Neural crest cell (in vitro differentiated cells): Measurements from ENCODE around the gene MTUS2. TPM values are rescaled to one million over a fixed set of nuclear protein-coding genes. Genes with fewer than 3 reads are reported as not detected.

ENCODE experiments used
- DNase-seq: peaks from one replicate; pipeline ENCODE4 v3.0.0; 2021; ENCODE audit warnings: low read depth, mixed read lengths, low spot score
- H3K27ac Mint-ChIP-seq: one replicate; pipeline ENCODE4 v1.8.0; 2021; ENCODE audit warnings: mild to moderate bottlenecking, mixed read lengths; ENCODE audit not compliant: unreplicated experiment
- H3K27me3 Mint-ChIP-seq: 2 replicates; pipeline ENCODE4 v1.8.0; 2021; ENCODE audit warnings: low read depth, mild to moderate bottlenecking, mixed read lengths
- H3K36me3 Mint-ChIP-seq: 2 replicates; pipeline ENCODE4 v1.8.0; 2021; ENCODE audit warnings: low read depth, mild to moderate bottlenecking, mixed read lengths
- H3K4me1 Mint-ChIP-seq: 2 replicates; pipeline ENCODE4 v1.8.0; 2021; ENCODE audit warnings: mixed read lengths
- H3K4me3 Mint-ChIP-seq: one replicate; pipeline ENCODE4 v1.8.0; 2021; ENCODE audit warnings: mild to moderate bottlenecking, mixed read lengths
- H3K9me3 Mint-ChIP-seq: 2 replicates; pipeline ENCODE4 v1.8.0; 2021; ENCODE audit warnings: mixed read lengths
- CTCF ChIP-seq: fragments of 200-600 bp; sonication (generic); conservative IDR thresholded peaks from 2 replicates; pipeline ENCODE4 v1.5.0; 2021; ENCODE audit warnings: antibody characterized with exemption, mild to moderate bottlenecking
- total RNA-seq: library from RNA; stranded (reverse); gene quantifications from 2 replicates; pipeline ENCODE4 v1.2.1, GENCODE V29; 2021

The MTUS2 gene
- total RNA-seq, 1 donor from 2014 or later: 0.91 TPM

GRCh38 chr13:29474991-29475390 is 654.9 kb downstream of the MTUS2 start:
- no peak for TF ChIP-seq CTCF
- Mint-ChIP-seq H3K27me3 (no peaks in the 10 kb centered on the region), H3K4me3 (no peak overlapping the region), H3K9me3 (no peaks in the 10 kb centered on the region), H3K36me3 (no peaks in the 10 kb centered on the region), H3K27ac (no peak overlapping the region), H3K4me1 (no peaks in the 10 kb centered on the region)
- DNase-seq: no peak

- no peak overlapping the region for H3K27ac Mint-ChIP-seq
- H3K36me3 Mint-ChIP-seq: no peaks in the 10 kb centered on the region
- DNase-seq: no peak
- H3K4me1 Mint-ChIP-seq: no peaks in the 10 kb centered on the region
- H3K9me3 Mint-ChIP-seq: no peaks in the 10 kb centered on the region
- no peaks in the 10 kb centered on the region for H3K27me3 Mint-ChIP-seq
- TF ChIP-seq CTCF: no peak
- no peak overlapping the region for H3K4me3 Mint-ChIP-seq
Measured at GRCh38 chr13:29476046-29476445, 655.9 kb downstream of the MTUS2 start.

- Mint-ChIP-seq H3K36me3 (no peaks in the 10 kb centered on the region), H3K9me3 (no peaks in the 10 kb centered on the region), H3K4me1 (peaks cover 10% of the 10 kb centered on the region), H3K27me3 (no peaks in the 10 kb centered on the region), H3K4me3 (no peak overlapping the region), H3K27ac (no peak overlapping the region)
- no peak for DNase-seq
- TF ChIP-seq CTCF: no peak
Measured at GRCh38 chr13:29479716-29480492, 659.8 kb downstream of the MTUS2 start.

- H3K4me1 Mint-ChIP-seq: peaks cover 10% of the 10 kb centered on the region
Measured at GRCh38 chr13:29480893-29481525, 660.9 kb downstream of the MTUS2 start.

GRCh38 chr13:29481603-29482002 is 661.5 kb downstream of the MTUS2 start:
- Mint-ChIP-seq H3K4me3 (no peak overlapping the region), H3K27me3 (no peaks in the 10 kb centered on the region)

More at GRCh38 chr13:29480893-29481525, 660.9 kb downstream of the MTUS2 start:
- Mint-ChIP-seq H3K9me3 (no peaks in the 10 kb centered on the region), H3K4me3 (no peak overlapping the region), H3K27me3 (no peaks in the 10 kb centered on the region), H3K36me3 (no peaks in the 10 kb centered on the region), H3K27ac (no peak overlapping the region)
- TF ChIP-seq CTCF: no peak
- DNase-seq: no peak

More at GRCh38 chr13:29481603-29482002, 661.5 kb downstream of the MTUS2 start:
- no peak for TF ChIP-seq CTCF
- H3K36me3 Mint-ChIP-seq: no peaks in the 10 kb centered on the region
- H3K27ac Mint-ChIP-seq: no peak overlapping the region
- no peaks in the 10 kb centered on the region for H3K9me3 Mint-ChIP-seq
- peaks cover 10% of the 10 kb centered on the region for H3K4me1 Mint-ChIP-seq
- DNase-seq: no peak
